GM18498 (cell line): ENCODE data around the gene SNAPC4.

ENCODE experiments used
- ATAC-seq: cut with Tn5 transposase; IDR thresholded peaks from one replicate; pipeline ENCODE4 v1.9.1; 2021; ENCODE audit warnings: mild to moderate bottlenecking, moderate library complexity; ENCODE audit not compliant: unreplicated experiment

Gene SNAPC4

GRCh38 chr9:136373300-136374182 lies 26.4 kb downstream of the SNAPC4 start, which contains the start of gene CARD9:
TSS of gene CARD9 (minus strand) at chr9:136373669. CDS start at chr9:136372078, 1,591 bp downstream.
- no peak for ATAC-seq

- ATAC-seq = no peak
Measured at GRCh38 chr9:136372561-136373299, 27.2 kb downstream of the SNAPC4 start.

GRCh38 chr9:136372006-136372405 lies 28.0 kb downstream of the SNAPC4 start:
- no peak for ATAC-seq

- ATAC-seq = no peak
Measured at GRCh38 chr9:136371533-136371880, 28.5 kb downstream of the SNAPC4 start.

- ATAC-seq = no peak
Measured at GRCh38 chr9:136370687-136371532, 29.1 kb downstream of the SNAPC4 start.

GRCh38 chr9:136370037-136370436 lies 29.9 kb downstream of the SNAPC4 start:
- no peak for ATAC-seq

- no peak for ATAC-seq
Measured at GRCh38 chr9:136368190-136368589, 31.8 kb downstream of the SNAPC4 start.

GRCh38 chr9:136367296-136368145 lies 32.4 kb downstream of the SNAPC4 start:
- no peak for ATAC-seq

GRCh38 chr9:136366826-136367225 lies 33.1 kb downstream of the SNAPC4 start:
- ATAC-seq = no peak

- no peak for ATAC-seq
Measured at GRCh38 chr9:136365775-136366222, 34.2 kb downstream of the SNAPC4 start.

GRCh38 chr9:136364942-136365774 lies 34.8 kb downstream of the SNAPC4 start:
- ATAC-seq = no peak

- ATAC-seq = no peak
Measured at GRCh38 chr9:136363949-136364748, 35.8 kb downstream of the SNAPC4 start.

- peak; percentile 79 for ATAC-seq
Measured at GRCh38 chr9:136363106-136363948, 36.6 kb downstream of the SNAPC4 start, which contains the start of gene DNLZ. TSS of gene DNLZ (minus strand) at chr9:136363744. CDS start at chr9:136363714, 30 bp downstream.

GRCh38 chr9:136362450-136362784 lies 37.6 kb downstream of the SNAPC4 start:
- ATAC-seq = no peak

GRCh38 chr9:136361754-136362449 lies 38.1 kb downstream of the SNAPC4 start:
- ATAC-seq = no peak

GRCh38 chr9:136361047-136361753 lies 38.8 kb downstream of the SNAPC4 start:
- no peak for ATAC-seq
